ENCODE results near the gene ALDH9A1. TPM values are rescaled to one million over a fixed set of nuclear protein-coding genes. Genes with fewer than 3 reads are reported as not detected.

The ALDH9A1 gene
- total and polyA plus RNA-seq, 2 donors (not counting 3 experiments of a cell fraction or from before 2014, with no cell fraction given), result 25.5 to 47.4 TPM

GRCh38 chr1:165679282-165680036 lies 18.9 kb downstream of the ALDH9A1 start:
- ChIA-PET CTCF (no interaction called here), POLR2A (no interaction called here)
- BruUV-seq (replicated peaks), result no TSS peak
- FAIRE-seq (peak; percentile 47), DNase-seq (ENCODE audit: low read depth, low spot score) (no peak)
- H3K4me2 ChIP-seq (ENCODE audit: insufficient read depth, low read length), result no peak overlapping the region
- H3K27ac ChIP-seq (ENCODE audit: insufficient read depth, low read depth, low read length), result no peak overlapping the region
- H3K79me2 ChIP-seq (ENCODE audit: control insufficient read depth, insufficient read depth, low read length), result peaks cover 2% of the 10 kb centered on the region
- dilution Hi-C loops (cut with MboI; ENCODE audit: extremely low pct_ligation_motif_present, low sequenced_read_pairs) (no loop called here), intact Hi-C loops (cut with micrococcal nuclease) (no loop called here)
- no peak overlapping the region for H3K4me3 ChIP-seq (replicated peaks in 1 of 3; ENCODE audit: insufficient read depth in 1 of 3, low read depth in 1 of 3, low read length in 3 of 3)
- H2AFZ ChIP-seq (ENCODE audit: low read depth, low read length), result no peak overlapping the region
- no peak overlapping the region for H3K9ac ChIP-seq (replicated peaks; ENCODE audit: extremely low read depth, insufficient read depth, low read length)
- H3K36me3 ChIP-seq (ENCODE audit: control insufficient read depth in 2 of 2, extremely low read depth in 1 of 2, insufficient read depth in 2 of 2, low read length in 2 of 2), result peaks cover 6 to 10% of the 10 kb centered on the region in 2 experiments
- peaks cover 11% of the 10 kb centered on the region for H3K4me1 ChIP-seq (ENCODE audit: control insufficient read depth, extremely low read depth, insufficient read depth, low read length)
- H3K9me3 ChIP-seq (replicated peaks; ENCODE audit: control insufficient read depth, insufficient read depth, low read length), result no peaks in the 10 kb centered on the region
- TF ChIP-seq FOS (IDR thresholded peaks at IDR 0.05; ENCODE audit: borderline replicate concordance, insufficient read depth, low read length) (no peak), JUN (IDR thresholded peaks at IDR 0.05; ENCODE audit: borderline replicate concordance, insufficient read depth, insufficient read length, low read depth) (no peak), GATA2 (IDR thresholded peaks at IDR 0.05; ENCODE audit: insufficient read depth, insufficient read length, low read depth, low read length) (no peak), POLR2A (IDR thresholded peaks at IDR 0.05; ENCODE audit: low read depth, low read length) (no peak), EZH2 (IDR thresholded peaks at IDR 0.05; ENCODE audit: borderline replicate concordance, low read depth, low read length, severe bottlenecking) (no peak), POLR2AphosphoS5 (IDR thresholded peaks at IDR 0.05; ENCODE audit: insufficient read depth, low read depth, low read length) (no peak)
- TF ChIP-seq, protein P1, sequence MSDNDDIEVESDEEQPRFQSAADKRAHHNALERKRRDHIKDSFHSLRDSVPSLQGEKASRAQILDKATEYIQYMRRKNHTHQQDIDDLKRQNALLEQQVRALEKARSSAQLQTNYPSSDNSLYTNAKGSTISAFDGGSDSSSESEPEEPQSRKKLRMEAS (IDR thresholded peaks at IDR 0.05; ENCODE audit: insufficient read depth, insufficient read length), result no peak
- TF ChIP-seq, protein P2, sequence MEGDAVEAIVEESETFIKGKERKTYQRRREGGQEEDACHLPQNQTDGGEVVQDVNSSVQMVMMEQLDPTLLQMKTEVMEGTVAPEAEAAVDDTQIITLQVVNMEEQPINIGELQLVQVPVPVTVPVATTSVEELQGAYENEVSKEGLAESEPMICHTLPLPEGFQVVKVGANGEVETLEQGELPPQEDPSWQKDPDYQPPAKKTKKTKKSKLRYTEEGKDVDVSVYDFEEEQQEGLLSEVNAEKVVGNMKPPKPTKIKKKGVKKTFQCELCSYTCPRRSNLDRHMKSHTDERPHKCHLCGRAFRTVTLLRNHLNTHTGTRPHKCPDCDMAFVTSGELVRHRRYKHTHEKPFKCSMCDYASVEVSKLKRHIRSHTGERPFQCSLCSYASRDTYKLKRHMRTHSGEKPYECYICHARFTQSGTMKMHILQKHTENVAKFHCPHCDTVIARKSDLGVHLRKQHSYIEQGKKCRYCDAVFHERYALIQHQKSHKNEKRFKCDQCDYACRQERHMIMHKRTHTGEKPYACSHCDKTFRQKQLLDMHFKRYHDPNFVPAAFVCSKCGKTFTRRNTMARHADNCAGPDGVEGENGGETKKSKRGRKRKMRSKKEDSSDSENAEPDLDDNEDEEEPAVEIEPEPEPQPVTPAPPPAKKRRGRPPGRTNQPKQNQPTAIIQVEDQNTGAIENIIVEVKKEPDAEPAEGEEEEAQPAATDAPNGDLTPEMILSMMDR (IDR thresholded peaks at IDR 0.05; ENCODE audit: extremely low read depth in 1 of 2, insufficient read depth in 1 of 2, low read depth in 1 of 2, low read length in 2 of 2), result no peak
- H3K27me3 ChIP-seq (ENCODE audit: control insufficient read depth in 2 of 2, insufficient read depth in 2 of 2, low read length in 2 of 2), result no peaks in the 10 kb centered on the region
- H3K9me1 ChIP-seq (replicated peaks; ENCODE audit: control insufficient read depth, extremely low read depth, insufficient read depth, low read length), result no peaks in the 10 kb centered on the region
- H4K20me1 ChIP-seq (replicated peaks; ENCODE audit: control insufficient read depth, extremely low read depth, insufficient read depth, low read length), result no peaks in the 10 kb centered on the region

Data from endothelial cell of umbilical vein (primary cell).